ENCODE results near the gene ELOVL6.
"Not testable (repeated sequence)": the region's sequence is repeated elsewhere in the genome, so short reads cannot be mapped to it uniquely, and the experiment has no call there.

The ELOVL6 gene

GRCh38 chr4:110061076-110061475 lies 137.3 kb downstream of the ELOVL6 start:
- Mint-ChIP-seq H3K36me3 (ENCODE audit: insufficient read depth) (peaks cover 3% of the 10 kb centered on the region), H3K27me3 (no peaks in the 10 kb centered on the region), H3K4me1 (ENCODE audit: low read depth in 2 of 2) (peaks cover 30 to 45% of the 10 kb centered on the region in 2 donors), H3K4me3 (peak overlapping the region in 1 of 2 donors; percentile 1), H3K27ac (peak overlapping the region; percentile 92 to 94), H3K9me3 (no peaks in the 10 kb centered on the region)
- DNase-seq (no peak), ATAC-seq (replicated peaks) (no peak)

- ATAC-seq (replicated peaks) = peak; percentile 87
- Mint-ChIP-seq H3K9me3 (no peaks in the 10 kb centered on the region), H3K27me3 (no peaks in the 10 kb centered on the region), H3K27ac (peak overlapping the region; percentile 92 to 94), H3K36me3 (ENCODE audit: insufficient read depth) (peaks cover 3% of the 10 kb centered on the region), H3K4me1 (ENCODE audit: low read depth in 2 of 2) (peaks cover 37 to 53% of the 10 kb centered on the region in 2 donors), H3K4me3 (peak overlapping the region; percentile 69 to 84)
- peak in 1 of 3 experiments; percentile 9 for DNase-seq
Measured at GRCh38 chr4:110059556-110060191, 138.7 kb downstream of the ELOVL6 start.

- no peaks in the 10 kb centered on the region for H3K27me3 Mint-ChIP-seq
- no peaks in the 10 kb centered on the region for H3K9me3 Mint-ChIP-seq
- H3K27ac Mint-ChIP-seq = peak overlapping the region; percentile 92 to 94
- H3K36me3 Mint-ChIP-seq (ENCODE audit: insufficient read depth) = peaks cover 3% of the 10 kb centered on the region
- ATAC-seq (replicated peaks) (no peak), DNase-seq (no peak)
- peak overlapping the region; percentile 69 to 84 for H3K4me3 Mint-ChIP-seq
- H3K4me1 Mint-ChIP-seq (ENCODE audit: low read depth in 2 of 2) = peaks cover 37 to 57% of the 10 kb centered on the region in 2 donors
Measured at GRCh38 chr4:110058677-110059076, 139.7 kb downstream of the ELOVL6 start.

- peak overlapping the region in 1 of 2 donors; percentile 9 for H3K4me3 Mint-ChIP-seq
- H3K27me3 Mint-ChIP-seq = no peaks in the 10 kb centered on the region
- peaks cover 3% of the 10 kb centered on the region for H3K36me3 Mint-ChIP-seq (ENCODE audit: insufficient read depth)
- DNase-seq (peak in 1 of 3 experiments; percentile 3), ATAC-seq (replicated peaks) (peak; percentile 61)
- peak overlapping the region in 1 of 2 donors; percentile 72 for H3K27ac Mint-ChIP-seq
- H3K4me1 Mint-ChIP-seq (ENCODE audit: low read depth in 2 of 2) = peaks cover 20 to 43% of the 10 kb centered on the region in 2 donors
- H3K9me3 Mint-ChIP-seq = no peaks in the 10 kb centered on the region
Measured at GRCh38 chr4:110055158-110055768, 143.2 kb downstream of the ELOVL6 start.

GRCh38 chr4:110049951-110050925 lies 148.2 kb downstream of the ELOVL6 start:
- peaks cover 3% of the 10 kb centered on the region for H3K36me3 Mint-ChIP-seq (ENCODE audit: insufficient read depth)
- no peak overlapping the region for H3K27ac Mint-ChIP-seq
- no peak overlapping the region for H3K4me3 Mint-ChIP-seq
- H3K9me3 Mint-ChIP-seq = no peaks in the 10 kb centered on the region
- DNase-seq (peak; percentile 50 to 56 (median 54)), ATAC-seq (replicated peaks) (peak; percentile 68)
- peaks cover 2 to 8% of the 10 kb centered on the region in 2 donors for H3K4me1 Mint-ChIP-seq (ENCODE audit: low read depth in 2 of 2)
- H3K27me3 Mint-ChIP-seq = no peaks in the 10 kb centered on the region

GRCh38 chr4:110046588-110047049 lies 151.8 kb downstream of the ELOVL6 start:
- H3K36me3 Mint-ChIP-seq (ENCODE audit: insufficient read depth) = peaks cover 3% of the 10 kb centered on the region
- H3K9me3 Mint-ChIP-seq = no peaks in the 10 kb centered on the region
- no peak overlapping the region for H3K27ac Mint-ChIP-seq
- ATAC-seq (replicated peaks) (no peak), DNase-seq (no peak)
- peaks cover 6 to 9% of the 10 kb centered on the region in 2 donors for H3K27me3 Mint-ChIP-seq
- peaks cover 0 to 2% of the 10 kb centered on the region in 2 donors for H3K4me1 Mint-ChIP-seq (ENCODE audit: low read depth in 2 of 2)
- H3K4me3 Mint-ChIP-seq = no peak overlapping the region

- DNase-seq = no peak
- peaks cover 6 to 9% of the 10 kb centered on the region in 2 donors for H3K27me3 Mint-ChIP-seq
- H3K4me3 Mint-ChIP-seq = no peak overlapping the region
- no peaks in the 10 kb centered on the region for H3K9me3 Mint-ChIP-seq
- no peaks in the 10 kb centered on the region for H3K4me1 Mint-ChIP-seq (ENCODE audit: low read depth in 2 of 2)
- ATAC-seq (replicated peaks) = no peak
- no peak overlapping the region for H3K27ac Mint-ChIP-seq
- no peaks in the 10 kb centered on the region for H3K36me3 Mint-ChIP-seq (ENCODE audit: insufficient read depth)
Measured at GRCh38 chr4:110042545-110043517, 155.6 kb downstream of the ELOVL6 start.

- no peaks in the 10 kb centered on the region for H3K9me3 Mint-ChIP-seq
- H3K4me1 Mint-ChIP-seq (ENCODE audit: low read depth in 2 of 2) = no peaks in the 10 kb centered on the region
- DNase-seq (no peak), ATAC-seq (replicated peaks) (no peak)
- peaks cover 10 to 13% of the 10 kb centered on the region in 2 donors for H3K27me3 Mint-ChIP-seq
- H3K27ac Mint-ChIP-seq = no peak overlapping the region
- H3K36me3 Mint-ChIP-seq (ENCODE audit: insufficient read depth) = no peaks in the 10 kb centered on the region
- no peak overlapping the region for H3K4me3 Mint-ChIP-seq
Measured at GRCh38 chr4:110041735-110042134, 156.7 kb downstream of the ELOVL6 start.

GRCh38 chr4:110039164-110039563 lies 159.3 kb downstream of the ELOVL6 start:
- H3K27ac Mint-ChIP-seq; H3K4me1 Mint-ChIP-seq (ENCODE audit: low read depth in 2 of 2); H3K36me3 Mint-ChIP-seq (ENCODE audit: insufficient read depth); H3K4me3 Mint-ChIP-seq; ATAC-seq (replicated peaks); H3K9me3 Mint-ChIP-seq; DNase-seq: not testable (repeated sequence)
- peaks cover 26 to 31% of the 10 kb centered on the region in 2 donors for H3K27me3 Mint-ChIP-seq

- Mint-ChIP-seq H3K4me3 (no peak overlapping the region), H3K9me3 (no peaks in the 10 kb centered on the region), H3K27me3 (peaks cover 41 to 52% of the 10 kb centered on the region in 2 donors), H3K36me3 (ENCODE audit: insufficient read depth) (no peaks in the 10 kb centered on the region), H3K4me1 (ENCODE audit: low read depth in 2 of 2) (no peaks in the 10 kb centered on the region), H3K27ac (no peak overlapping the region)
- DNase-seq (no peak), ATAC-seq (replicated peaks) (no peak)
Measured at GRCh38 chr4:110034026-110034393, 164.4 kb downstream of the ELOVL6 start.

- DNase-seq (no peak), ATAC-seq (replicated peaks) (no peak)
- Mint-ChIP-seq H3K27ac (no peak overlapping the region), H3K27me3 (peaks cover 45 to 55% of the 10 kb centered on the region in 2 donors), H3K4me1 (ENCODE audit: low read depth in 2 of 2) (no peaks in the 10 kb centered on the region), H3K36me3 (ENCODE audit: insufficient read depth) (no peaks in the 10 kb centered on the region), H3K9me3 (no peaks in the 10 kb centered on the region), H3K4me3 (no peak overlapping the region)
Measured at GRCh38 chr4:110033355-110034025, 164.9 kb downstream of the ELOVL6 start.

- Mint-ChIP-seq H3K27me3 (peaks cover 45 to 55% of the 10 kb centered on the region in 2 donors), H3K9me3 (no peaks in the 10 kb centered on the region)
- ATAC-seq (replicated peaks) = no peak
Measured at GRCh38 chr4:110032603-110033002, 165.8 kb downstream of the ELOVL6 start.

More at GRCh38 chr4:110032603-110033002, 165.8 kb downstream of the ELOVL6 start:
- no peaks in the 10 kb centered on the region for H3K4me1 Mint-ChIP-seq (ENCODE audit: low read depth in 2 of 2)
- H3K4me3 Mint-ChIP-seq = no peak overlapping the region
- no peaks in the 10 kb centered on the region for H3K36me3 Mint-ChIP-seq (ENCODE audit: insufficient read depth)
- no peak for DNase-seq
- H3K27ac Mint-ChIP-seq = no peak overlapping the region

Measured in effector memory CD8-positive, alpha-beta T cell (primary cell).